ENCODE measurements around the gene SH3D19.

DNA sequence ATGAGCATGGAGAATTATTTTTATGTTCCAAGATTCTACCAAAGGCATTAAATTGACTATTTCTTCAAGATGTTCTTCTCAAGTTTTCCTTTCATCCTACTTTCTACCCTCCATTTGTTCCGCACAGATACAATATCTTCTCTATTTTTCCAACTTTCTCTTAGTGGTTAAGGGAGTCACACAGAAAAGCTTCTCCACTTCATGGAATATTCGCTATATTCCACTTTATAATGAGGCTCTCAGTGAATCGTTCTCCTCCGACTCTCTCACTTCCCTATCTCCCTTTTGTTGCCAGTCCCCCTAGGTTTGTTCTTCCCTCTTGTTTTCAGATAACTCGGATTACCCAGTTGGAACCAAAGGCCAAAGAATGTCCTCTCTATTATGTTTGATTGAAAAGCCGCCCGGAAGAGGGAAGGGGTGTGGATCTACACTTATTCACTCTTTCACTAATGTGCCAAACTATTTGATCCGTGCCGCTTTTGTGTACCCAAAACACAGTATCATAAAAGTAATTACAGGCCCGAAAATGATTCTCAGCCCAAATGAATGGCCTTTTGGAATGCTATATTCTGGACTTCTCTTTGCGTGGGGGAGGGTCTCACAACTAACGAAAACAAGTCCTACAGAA lies 1.2 kb downstream of the SH3D19 start:
- TF ChIP-seq, protein P1, sequence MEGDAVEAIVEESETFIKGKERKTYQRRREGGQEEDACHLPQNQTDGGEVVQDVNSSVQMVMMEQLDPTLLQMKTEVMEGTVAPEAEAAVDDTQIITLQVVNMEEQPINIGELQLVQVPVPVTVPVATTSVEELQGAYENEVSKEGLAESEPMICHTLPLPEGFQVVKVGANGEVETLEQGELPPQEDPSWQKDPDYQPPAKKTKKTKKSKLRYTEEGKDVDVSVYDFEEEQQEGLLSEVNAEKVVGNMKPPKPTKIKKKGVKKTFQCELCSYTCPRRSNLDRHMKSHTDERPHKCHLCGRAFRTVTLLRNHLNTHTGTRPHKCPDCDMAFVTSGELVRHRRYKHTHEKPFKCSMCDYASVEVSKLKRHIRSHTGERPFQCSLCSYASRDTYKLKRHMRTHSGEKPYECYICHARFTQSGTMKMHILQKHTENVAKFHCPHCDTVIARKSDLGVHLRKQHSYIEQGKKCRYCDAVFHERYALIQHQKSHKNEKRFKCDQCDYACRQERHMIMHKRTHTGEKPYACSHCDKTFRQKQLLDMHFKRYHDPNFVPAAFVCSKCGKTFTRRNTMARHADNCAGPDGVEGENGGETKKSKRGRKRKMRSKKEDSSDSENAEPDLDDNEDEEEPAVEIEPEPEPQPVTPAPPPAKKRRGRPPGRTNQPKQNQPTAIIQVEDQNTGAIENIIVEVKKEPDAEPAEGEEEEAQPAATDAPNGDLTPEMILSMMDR (IDR thresholded peaks at IDR 0.05 in 4 of 5, conservative IDR thresholded peaks at IDR 0.05 in 1 of 5): no peak
- TF ChIP-seq POLR2A (IDR thresholded peaks at IDR 0.05): no peak
